ENCODE data around the gene MED31. TPM values are rescaled to one million over a fixed set of nuclear protein-coding genes. Genes with fewer than 3 reads are reported as not detected.

MED31 gene
- 10 to 100 TPM in 2 of 4 donors, 1 to 10 TPM in 2; 5.3 to 13.7 (median 10.4) TPM for total RNA-seq

- Histone ChIP-seq H3K36me3 (no peaks in the 10 kb centered on the region), H3K4me1 (peaks cover 16 to 39% of the 10 kb centered on the region in 2 donors), H3K9me3 (no peaks in the 10 kb centered on the region), H3K27ac (peak within 1 kb of the TSS; percentile 31 to 42 (median 39)), H3K4me3 (replicated peaks in 1 of 3) (peak within 1 kb of the TSS; percentile 45 to 81 (median 76)), H3K27me3 (no peaks in the 10 kb centered on the region)
- intact Hi-C loops (cut with DNase I), result no loop called here
- TF ChIP-seq POLR2A (IDR thresholded peaks at IDR 0.05) (peak in 1 of 2 donors; percentile 73), CTCF (IDR thresholded peaks at IDR 0.05) (no peak)
- 0% methylated on average over 16 to 18 of the region's 35 CpGs for WGBS, 2 donors
- peak; percentile 94 to 96 for DNase-seq
Observed at GRCh38 chr17:6651354-6651918, at the start of gene MED31, which contains the start of gene C17orf100. MED31 (minus strand) TSS chr17:6651605; CDS start chr17:6651528, 77 bp downstream. C17orf100 (plus strand) TSS chr17:6651762; CDS start chr17:6651914, 152 bp downstream.

GRCh38 chr17:6700948-6701307 lies 49.5 kb upstream of the MED31 start:
- H3K27ac ChIP-seq, result no peak overlapping the region
- 84 to 85% methylated on average over 5 to 6 of the region's 8 CpGs for WGBS, 2 donors

GRCh38 chr17:6699997-6700947 lies 48.9 kb upstream of the MED31 start:
- no peak for TF ChIP-seq CTCF (IDR thresholded peaks at IDR 0.05)
- no peak for TF ChIP-seq POLR2A (IDR thresholded peaks at IDR 0.05)
- WGBS, 2 donors, result 65 to 81% methylated on average over 14 to 16 of the region's 16 CpGs
- no peak for DNase-seq
- no peaks in the 10 kb centered on the region for H3K9me3 ChIP-seq
- no peaks in the 10 kb centered on the region for H3K36me3 ChIP-seq
- H3K4me3 ChIP-seq (replicated peaks in 1 of 3), result no peak overlapping the region
- H3K4me1 ChIP-seq, result no peaks in the 10 kb centered on the region
- intact Hi-C loops (cut with DNase I), result no loop called here
- H3K27ac ChIP-seq, result no peak overlapping the region
- no peaks in the 10 kb centered on the region for H3K27me3 ChIP-seq

More at GRCh38 chr17:6700948-6701307, 49.5 kb upstream of the MED31 start:
- intact Hi-C loops (cut with DNase I), result no loop called here
- no peaks in the 10 kb centered on the region for H3K4me1 ChIP-seq
- no peaks in the 10 kb centered on the region for H3K36me3 ChIP-seq
- H3K9me3 ChIP-seq, result no peaks in the 10 kb centered on the region
- TF ChIP-seq POLR2A (IDR thresholded peaks at IDR 0.05) (no peak), CTCF (IDR thresholded peaks at IDR 0.05) (no peak)
- H3K4me3 ChIP-seq (replicated peaks in 1 of 3), result no peak overlapping the region
- H3K27me3 ChIP-seq, result no peaks in the 10 kb centered on the region
- no peak for DNase-seq

GRCh38 chr17:6698004-6698403 lies 46.6 kb upstream of the MED31 start:
- WGBS, 2 donors, result 78% methylated on average over 6 of the region's 11 CpGs; no CpG with 5 or more reads in 1 of the 2 donors
- no peak overlapping the region for H3K4me3 ChIP-seq (replicated peaks in 1 of 3)
- no peak for DNase-seq
- TF ChIP-seq POLR2A (IDR thresholded peaks at IDR 0.05) (no peak), CTCF (IDR thresholded peaks at IDR 0.05) (no peak)
- H3K27me3 ChIP-seq, result no peaks in the 10 kb centered on the region
- intact Hi-C loops (cut with DNase I), result no loop called here
- H3K4me1 ChIP-seq, result no peaks in the 10 kb centered on the region
- H3K36me3 ChIP-seq, result no peaks in the 10 kb centered on the region
- H3K9me3 ChIP-seq, result no peaks in the 10 kb centered on the region
- H3K27ac ChIP-seq, result no peak overlapping the region

All from thyroid gland (tissue), 4 donors.